Measurements from ENCODE around the gene LEMD3.
"Not testable (repeated sequence)": the region's sequence is repeated elsewhere in the genome, so short reads cannot be mapped to it uniquely, and the experiment has no call there.

The LEMD3 gene

GRCh38 chr12:65279369-65280112 is 110.2 kb downstream of the LEMD3 start:
- in situ Hi-C loops (cut with HindIII; ENCODE audit: low sequenced_read_pairs): loop anchor here (25.0 kb wide), 1 partner anchor 833 kb away; no protein-coding TSS in a partner anchor
- peak overlapping the region; percentile 79 for H3K4me3 ChIP-seq (ENCODE audit: low read depth, low read length)
- DNase-seq (ENCODE audit: low read depth): no peak
- TF ChIP-seq CTCF (IDR thresholded peaks at IDR 0.05; ENCODE audit: low read depth, low read length, missing control alignments): no peak

- in situ Hi-C loops (cut with HindIII; ENCODE audit: low sequenced_read_pairs): loop anchor here (25.0 kb wide), 1 partner anchor 832 kb away; no protein-coding TSS in a partner anchor
- TF ChIP-seq CTCF (IDR thresholded peaks at IDR 0.05; ENCODE audit: low read depth, low read length, missing control alignments): no peak
- H3K4me3 ChIP-seq (ENCODE audit: low read depth, low read length): no peak overlapping the region
- no peak for DNase-seq (ENCODE audit: low read depth)
Measured at GRCh38 chr12:65280306-65280705, 110.9 kb downstream of the LEMD3 start.

- in situ Hi-C loops (cut with HindIII; ENCODE audit: low sequenced_read_pairs): loop anchor here (25.0 kb wide), 1 partner anchor 829 kb away; no protein-coding TSS in a partner anchor
- no peak for TF ChIP-seq CTCF (IDR thresholded peaks at IDR 0.05; ENCODE audit: low read depth, low read length, missing control alignments)
Measured at GRCh38 chr12:65282840-65283239, 113.5 kb downstream of the LEMD3 start.

GRCh38 chr12:65285532-65285931 is 116.1 kb downstream of the LEMD3 start:
- in situ Hi-C loops (cut with HindIII; ENCODE audit: low sequenced_read_pairs): loop anchor here (25.0 kb wide), 1 partner anchor 827 kb away; no protein-coding TSS in a partner anchor
- DNase-seq (ENCODE audit: low read depth); H3K4me3 ChIP-seq (ENCODE audit: low read depth, low read length): not testable (repeated sequence)

More at GRCh38 chr12:65282840-65283239, 113.5 kb downstream of the LEMD3 start:
- no peak overlapping the region for H3K4me3 ChIP-seq (ENCODE audit: low read depth, low read length)
- no peak for DNase-seq (ENCODE audit: low read depth)

- no peak for DNase-seq (ENCODE audit: low read depth)
- H3K4me3 ChIP-seq (ENCODE audit: low read depth, low read length): no peak overlapping the region
- in situ Hi-C loops (cut with HindIII; ENCODE audit: low sequenced_read_pairs): loop anchor here (25.0 kb wide), 1 partner anchor 825 kb away; no protein-coding TSS in a partner anchor
- no peak for TF ChIP-seq CTCF (IDR thresholded peaks at IDR 0.05; ENCODE audit: low read depth, low read length, missing control alignments)
Measured at GRCh38 chr12:65287426-65287825, 118.0 kb downstream of the LEMD3 start.

- TF ChIP-seq CTCF (IDR thresholded peaks at IDR 0.05; ENCODE audit: low read depth, low read length, missing control alignments): no peak
- no peak for DNase-seq (ENCODE audit: low read depth)
- in situ Hi-C loops (cut with HindIII; ENCODE audit: low sequenced_read_pairs): loop anchor here (25.0 kb wide), 1 partner anchor 820 kb away; no protein-coding TSS in a partner anchor
- H3K4me3 ChIP-seq (ENCODE audit: low read depth, low read length): no peak overlapping the region
Measured at GRCh38 chr12:65292241-65292640, 122.9 kb downstream of the LEMD3 start.

- DNase-seq (ENCODE audit: low read depth): no peak
- in situ Hi-C loops (cut with HindIII; ENCODE audit: low sequenced_read_pairs): loop anchor here (25.0 kb wide), 1 partner anchor 819 kb away; no protein-coding TSS in a partner anchor
- H3K4me3 ChIP-seq (ENCODE audit: low read depth, low read length): no peak overlapping the region
- TF ChIP-seq CTCF (IDR thresholded peaks at IDR 0.05; ENCODE audit: low read depth, low read length, missing control alignments): no peak
Measured at GRCh38 chr12:65293735-65294134, 124.4 kb downstream of the LEMD3 start.
